NCI-H345 treated with DMSO at 0.1 percent for 48 hours (cell line): ENCODE data around the gene RNF135.
A peak's percentile ranks its signal among the peaks of the same experiment; 100 is the strongest.
"Not testable (repeated sequence)": the region's sequence is repeated elsewhere in the genome, so short reads cannot be mapped to it uniquely, and the experiment has no call there.

ENCODE experiments used
- DNase-seq: peaks from one replicate; lab custom pipeline; 2025; ENCODE audit not compliant: unreplicated experiment; lab: John Stamatoyannopoulos, UW

The RNF135 gene, protein sequence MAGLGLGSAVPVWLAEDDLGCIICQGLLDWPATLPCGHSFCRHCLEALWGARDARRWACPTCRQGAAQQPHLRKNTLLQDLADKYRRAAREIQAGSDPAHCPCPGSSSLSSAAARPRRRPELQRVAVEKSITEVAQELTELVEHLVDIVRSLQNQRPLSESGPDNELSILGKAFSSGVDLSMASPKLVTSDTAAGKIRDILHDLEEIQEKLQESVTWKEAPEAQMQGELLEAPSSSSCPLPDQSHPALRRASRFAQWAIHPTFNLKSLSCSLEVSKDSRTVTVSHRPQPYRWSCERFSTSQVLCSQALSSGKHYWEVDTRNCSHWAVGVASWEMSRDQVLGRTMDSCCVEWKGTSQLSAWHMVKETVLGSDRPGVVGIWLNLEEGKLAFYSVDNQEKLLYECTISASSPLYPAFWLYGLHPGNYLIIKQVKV

DNA sequence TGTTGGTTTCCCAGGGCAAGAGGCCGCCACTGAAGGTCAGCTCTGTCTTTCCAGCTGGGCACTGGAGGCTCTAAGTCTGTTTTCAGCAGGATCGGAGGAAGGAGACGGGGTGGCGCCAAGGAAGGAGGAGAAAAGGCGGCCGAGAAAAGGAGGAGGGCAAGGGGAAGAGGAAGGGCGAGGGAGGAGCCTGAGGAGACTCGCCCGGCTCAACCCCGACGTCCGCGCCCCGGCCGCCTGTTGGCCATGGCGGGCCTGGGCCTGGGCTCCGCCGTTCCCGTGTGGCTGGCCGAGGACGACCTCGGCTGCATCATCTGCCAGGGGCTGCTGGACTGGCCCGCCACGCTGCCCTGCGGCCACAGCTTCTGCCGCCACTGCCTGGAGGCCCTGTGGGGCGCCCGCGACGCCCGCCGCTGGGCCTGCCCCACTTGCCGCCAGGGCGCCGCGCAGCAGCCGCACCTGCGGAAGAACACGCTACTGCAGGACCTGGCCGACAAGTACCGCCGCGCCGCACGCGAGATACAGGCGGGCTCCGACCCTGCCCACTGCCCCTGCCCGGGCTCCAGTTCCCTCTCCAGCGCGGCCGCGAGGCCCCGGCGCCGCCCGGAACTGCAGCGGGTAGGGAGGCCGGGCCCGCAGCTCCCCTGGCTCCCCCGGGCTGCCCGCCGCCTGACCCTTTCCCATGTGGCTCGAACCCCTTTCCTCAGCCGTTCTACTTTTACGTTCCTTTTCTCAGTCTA, at the start of gene RNF135:
TSS of gene RNF135 (plus strand) at position 209 of the 737 bp plus-strand sequence. CDS start at position 244, 35 bp downstream.
- DNase-seq = no peak

- no peak for DNase-seq
These were observed 49.2 kb upstream of the RNF135 start, which contains the start of gene ADAP2 for GRCh38 chr17:30921544-30922196. Gene ADAP2 (plus strand): TSS chr17:30921945. CDS start chr17:30922015, 70 bp downstream.

DNA sequence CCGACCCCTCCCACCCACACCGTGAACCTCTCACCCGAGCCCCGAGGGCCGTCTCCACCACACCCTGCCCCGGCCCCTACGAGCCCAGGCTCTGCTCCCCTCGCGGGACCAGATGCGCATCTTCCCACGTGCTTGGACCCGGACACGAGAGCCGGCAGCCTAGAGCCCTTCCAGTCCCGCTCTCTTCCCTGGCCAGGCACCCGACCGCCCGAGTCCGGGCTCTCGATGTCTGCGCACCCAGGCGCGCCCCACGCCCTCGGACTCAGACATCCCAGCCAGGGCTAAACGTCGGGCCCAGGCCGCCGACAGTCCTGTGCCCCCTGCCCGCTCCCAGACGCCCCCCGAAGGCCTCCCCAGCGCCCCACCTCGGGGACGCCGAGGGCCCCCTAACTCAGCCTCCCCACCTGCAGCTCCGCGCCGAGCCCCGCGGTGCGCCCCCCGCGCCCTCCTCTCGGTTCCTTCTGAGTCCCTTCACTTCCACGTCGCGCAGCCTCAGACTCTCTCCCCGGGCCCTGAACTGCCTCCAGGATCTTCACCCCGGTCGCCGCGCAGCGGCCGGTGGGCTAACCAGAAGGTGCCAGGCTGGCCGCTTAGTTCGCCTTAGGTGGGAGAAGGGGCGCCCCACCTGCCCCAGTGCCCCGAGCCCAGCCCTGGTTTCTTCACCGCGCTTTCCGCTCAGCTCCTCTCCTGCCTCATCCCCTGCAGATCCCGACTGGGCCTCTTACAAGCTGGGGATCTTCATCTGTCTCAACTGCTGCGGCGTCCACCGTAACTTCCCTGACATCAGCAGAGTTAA, 48.4 kb upstream of the RNF135 start:
- no peak for DNase-seq

DNA sequence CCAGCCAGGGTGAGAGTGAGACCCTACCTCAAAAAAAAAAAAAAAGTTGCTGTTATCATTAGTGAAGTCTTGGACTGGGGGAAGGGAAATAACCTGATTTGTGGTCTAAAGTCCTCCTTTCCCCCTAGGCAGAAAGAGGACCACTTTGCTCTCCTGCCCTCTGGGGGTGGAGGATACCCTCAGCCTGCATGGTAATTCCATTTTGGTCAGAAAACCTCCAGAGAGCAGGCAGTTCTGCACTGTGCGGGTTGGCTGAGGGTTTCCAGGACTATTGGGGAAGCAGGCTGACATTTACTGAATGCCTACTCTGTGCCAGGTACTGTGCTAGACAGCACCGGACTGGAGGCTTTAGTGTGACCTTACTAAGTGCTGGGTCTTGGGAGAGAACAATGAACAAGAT, 46.5 kb upstream of the RNF135 start:
- DNase-seq = no peak

- no peak for DNase-seq
These were observed 44.3 kb upstream of the RNF135 start for GRCh38 chr17:30926516-30926915.

DNA sequence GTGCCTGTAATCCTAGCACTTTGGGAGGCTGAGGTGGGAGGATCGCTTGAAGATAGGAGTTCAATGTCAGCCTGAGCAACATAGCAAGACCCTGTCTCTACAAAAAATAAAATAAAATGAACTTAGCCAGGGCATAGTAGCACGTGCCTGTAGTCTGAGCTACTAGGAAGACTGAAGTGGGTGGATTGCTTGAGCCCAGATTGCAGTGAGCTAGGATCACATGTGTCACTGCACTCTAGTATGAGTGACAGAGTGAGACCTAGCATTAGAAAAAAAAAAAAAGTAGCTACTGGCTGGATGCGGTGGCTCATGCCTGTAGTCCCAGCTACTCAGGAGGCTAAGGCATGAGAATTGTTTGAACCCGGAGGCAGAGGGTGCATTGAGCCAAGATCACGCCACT, 43.1 kb upstream of the RNF135 start:
- DNase-seq = no peak

- DNase-seq = no peak
These were observed 42.3 kb upstream of the RNF135 start for GRCh38 chr17:30928584-30928983.

DNA sequence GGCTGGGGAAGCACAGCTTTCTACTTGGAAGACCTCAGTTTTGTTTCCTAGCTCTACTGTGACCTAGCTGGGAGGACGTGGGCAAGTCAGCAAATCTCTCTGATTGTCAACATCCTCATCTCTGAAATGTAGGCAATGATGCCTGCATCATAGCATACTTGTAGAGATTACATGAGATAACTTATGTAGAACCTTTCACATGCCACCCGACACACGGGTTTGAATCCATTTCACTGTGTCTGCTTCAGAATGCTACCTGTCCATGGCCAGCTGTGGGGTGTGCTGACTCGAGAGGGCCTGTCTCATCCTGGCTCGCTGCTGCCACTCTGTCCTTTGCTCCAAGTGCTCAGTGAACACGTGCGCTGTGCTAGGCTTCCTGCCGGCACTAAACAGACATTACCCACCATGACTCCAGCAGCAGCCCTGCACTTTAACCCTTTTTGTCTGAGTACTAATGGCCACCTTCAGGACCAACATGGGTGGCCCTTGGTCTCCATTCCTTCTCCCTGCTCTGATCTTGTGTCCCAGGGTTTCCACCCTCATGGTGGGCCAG, 41.7 kb upstream of the RNF135 start:
- DNase-seq = no peak

DNA sequence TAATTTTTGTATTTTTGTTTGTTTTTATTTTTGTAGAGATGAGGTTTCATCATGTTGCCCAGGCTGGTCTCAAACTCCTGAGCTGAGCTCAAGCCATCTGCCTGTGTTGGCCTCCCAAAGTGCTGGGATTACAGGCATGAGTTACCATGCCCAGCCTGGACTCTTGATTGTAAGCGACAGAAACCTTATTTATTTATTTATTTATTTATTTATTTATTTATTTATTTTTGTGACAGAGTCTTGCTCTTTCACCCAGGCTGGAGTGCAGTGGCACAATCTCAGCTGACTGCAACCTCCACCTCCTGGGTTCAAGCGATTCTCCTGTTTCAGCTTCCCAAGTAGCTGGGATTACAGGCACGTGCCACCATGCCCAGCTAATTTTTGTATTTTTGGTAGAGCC, 41.0 kb upstream of the RNF135 start:
- DNase-seq = not testable (repeated sequence)

DNA sequence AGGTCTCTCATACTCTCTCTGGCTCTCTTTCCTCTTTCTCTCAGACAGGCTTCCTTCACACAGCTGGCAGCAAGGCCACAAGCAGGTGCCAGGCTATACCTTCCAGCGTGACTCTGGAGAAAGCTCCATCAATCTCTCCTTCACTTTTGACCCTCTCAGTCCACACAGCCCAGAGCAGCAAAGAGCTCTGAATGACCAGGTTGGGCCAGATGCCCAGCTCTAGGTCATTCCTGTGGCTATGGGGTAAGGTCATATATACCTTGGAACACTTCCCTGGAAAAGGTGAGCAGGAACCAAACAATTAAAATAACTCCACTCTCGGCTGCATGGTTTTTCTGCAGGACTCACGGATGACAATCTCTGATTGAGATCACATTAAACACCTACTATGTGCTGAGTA, 40.3 kb upstream of the RNF135 start:
- no peak for DNase-seq

DNA sequence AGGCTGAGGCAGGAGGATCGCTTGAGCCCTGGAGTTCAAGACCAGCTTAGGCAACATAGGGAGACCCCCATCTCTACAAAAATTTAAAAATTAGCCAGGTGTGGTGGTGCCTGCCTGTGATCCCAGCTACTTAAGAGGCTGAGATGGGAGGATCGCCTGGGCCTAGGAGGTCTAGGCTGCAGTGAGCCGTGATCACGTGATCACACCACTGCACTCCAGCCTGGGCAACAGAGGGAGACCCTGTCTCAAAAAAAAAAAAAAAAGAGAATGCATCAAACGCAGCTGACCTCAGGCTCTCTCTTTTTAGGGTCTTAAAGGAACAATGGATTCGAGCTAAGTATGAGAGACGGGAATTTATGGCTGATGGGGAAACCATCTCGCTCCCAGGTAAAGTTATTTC, 39.3 kb upstream of the RNF135 start:
- not testable (repeated sequence) for DNase-seq

DNA sequence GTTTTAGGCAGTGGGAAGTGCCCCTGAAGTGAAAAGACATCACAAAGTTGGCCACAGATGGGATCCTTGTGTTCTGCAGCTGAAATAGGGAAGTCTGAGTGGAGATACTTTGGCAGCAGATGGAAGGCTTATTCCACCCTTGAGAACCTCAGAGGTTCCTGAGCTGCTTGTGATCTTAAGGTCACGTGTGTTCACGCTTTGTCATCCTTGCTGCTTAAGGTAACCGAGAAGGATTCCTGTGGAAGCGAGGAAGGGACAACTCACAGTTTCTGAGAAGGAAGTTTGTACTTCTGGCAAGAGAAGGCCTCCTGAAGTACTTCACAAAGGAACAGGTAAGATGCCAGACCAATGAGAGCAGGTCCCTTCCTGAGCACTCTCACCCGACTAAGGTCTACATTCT, 36.9 kb upstream of the RNF135 start:
- DNase-seq = no peak

GRCh38 chr17:30939051-30939689, 31.7 kb upstream of the RNF135 start:
- no peak for DNase-seq

DNA sequence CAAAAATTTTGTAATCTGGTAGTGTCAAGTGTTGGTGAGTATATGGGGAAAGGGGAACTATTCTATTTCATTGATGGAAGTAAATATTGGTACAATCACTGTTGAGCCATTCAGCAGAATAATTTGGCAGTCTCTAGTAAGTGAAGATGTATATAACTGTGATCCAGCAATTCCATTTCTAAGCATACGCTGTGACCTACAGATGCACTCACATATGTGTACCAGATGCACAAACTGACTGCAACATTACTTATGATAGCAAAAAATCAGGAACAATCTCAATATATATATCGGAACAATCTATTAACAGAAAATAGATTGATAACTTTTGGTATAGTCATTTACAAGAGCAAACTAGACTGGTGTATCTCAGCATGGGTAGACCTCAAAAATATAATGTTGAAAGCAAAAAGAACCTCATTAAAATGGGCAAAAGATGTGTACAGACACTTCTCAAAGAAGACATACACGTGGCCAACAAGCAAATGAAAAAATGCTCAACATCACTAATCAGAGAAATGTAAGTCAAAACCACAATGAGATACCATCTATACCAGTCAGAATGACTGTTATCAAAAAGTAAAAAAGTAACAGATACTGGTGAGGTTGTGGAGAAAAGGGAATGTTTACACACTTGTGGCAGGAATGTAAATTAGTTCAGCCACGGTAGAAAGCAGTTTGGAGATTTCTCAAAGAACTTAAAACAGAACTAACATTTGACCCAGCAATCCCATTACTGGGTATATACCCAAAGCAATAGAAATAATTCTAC, 28.3 kb upstream of the RNF135 start:
- DNase-seq = no peak

DNA sequence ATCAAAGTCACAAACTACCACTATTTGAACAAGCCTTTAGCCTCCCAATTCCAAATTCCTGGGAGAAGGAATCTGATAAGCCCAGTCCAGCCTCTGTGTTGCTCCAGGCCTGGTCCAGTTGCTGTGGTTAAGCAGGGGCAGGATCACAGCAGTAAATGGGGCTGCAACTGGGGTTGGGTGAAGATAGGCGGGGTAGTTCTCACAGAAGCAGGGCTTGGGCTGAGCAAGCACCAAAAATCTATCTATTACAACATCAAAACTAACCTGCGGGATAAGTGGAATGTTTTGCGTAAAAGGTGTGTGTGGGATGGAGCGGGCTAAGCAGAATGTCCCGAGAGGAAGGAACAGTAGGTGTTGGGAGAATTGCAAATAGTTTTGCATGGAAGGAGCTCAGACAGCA, 23.0 kb upstream of the RNF135 start:
- no peak for DNase-seq

GRCh38 chr17:30950189-30950588, 20.6 kb upstream of the RNF135 start:
- DNase-seq = no peak

DNA sequence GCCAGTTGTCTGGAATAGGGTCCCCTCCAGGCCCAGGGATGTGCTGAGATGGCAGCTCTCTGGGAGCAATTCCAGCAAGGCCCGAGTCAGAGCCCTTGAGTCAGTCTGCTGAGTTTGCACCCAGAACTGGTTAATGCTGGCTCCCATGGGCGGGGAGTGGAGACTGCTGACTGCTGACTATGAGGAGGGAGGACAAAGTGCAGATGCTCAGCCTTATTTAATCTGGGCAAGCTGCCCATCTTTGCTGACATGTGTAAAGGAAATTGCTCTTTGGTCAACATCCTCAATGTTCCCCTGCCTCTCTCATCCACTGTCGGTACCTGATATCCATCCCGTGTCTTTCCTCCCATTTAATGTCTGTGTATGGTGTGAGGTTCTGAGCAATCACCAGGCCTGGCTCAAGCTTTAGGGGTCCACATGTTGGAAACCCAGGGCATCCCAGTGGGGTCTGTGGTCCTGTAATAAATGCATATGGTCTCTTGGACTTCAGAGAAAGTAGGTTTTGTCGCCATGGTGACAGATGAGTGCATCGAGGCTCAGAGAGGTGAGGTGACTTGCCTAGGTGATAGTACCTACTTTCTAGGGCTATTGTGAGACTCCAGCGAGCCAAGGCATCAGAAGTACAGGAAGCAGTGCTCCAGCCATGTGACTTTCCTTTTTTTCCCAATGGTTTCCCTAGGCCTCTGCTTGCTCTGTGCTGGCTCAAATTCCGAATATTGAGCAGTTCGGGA, 20.0 kb upstream of the RNF135 start:
- peak; percentile 71 for DNase-seq

DNA sequence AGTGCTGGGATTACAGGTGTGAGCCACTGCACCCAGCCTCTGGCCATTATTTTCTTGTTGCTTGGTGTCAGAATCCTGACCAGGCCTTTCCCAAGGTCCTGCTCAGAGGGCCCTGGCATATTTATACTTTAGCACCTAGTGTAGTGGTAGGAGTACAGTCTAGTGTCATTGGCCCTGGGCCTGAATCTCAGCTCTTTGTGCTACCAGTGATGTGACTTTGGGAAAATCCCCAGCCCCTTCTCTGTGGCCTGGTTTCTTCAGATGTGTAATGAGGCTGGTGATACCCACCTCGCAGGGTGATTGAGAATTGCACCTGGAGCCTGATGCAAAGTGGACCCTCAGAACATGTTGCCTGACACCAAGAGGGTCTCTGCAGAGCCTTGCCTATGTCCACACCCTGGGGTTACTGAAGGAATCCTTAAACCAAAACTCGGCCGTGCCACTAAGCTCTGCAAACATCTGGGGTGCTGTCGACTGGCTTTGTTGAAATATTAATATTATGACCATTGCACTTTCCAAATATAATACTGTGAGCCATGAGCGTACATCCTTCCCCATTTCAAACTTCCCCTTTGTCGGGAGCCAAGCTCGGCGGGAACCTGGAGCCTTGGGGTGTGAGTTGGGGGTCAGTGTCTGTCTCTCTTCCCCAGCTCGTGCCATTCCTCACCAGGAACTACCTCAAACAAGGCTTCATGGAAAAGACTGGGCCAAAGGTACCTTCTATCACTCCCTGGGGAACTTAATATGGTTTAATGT, 18.0 kb upstream of the RNF135 start:
- DNase-seq = no peak
